ENCODE measurements around the gene PFKM.

DNA sequence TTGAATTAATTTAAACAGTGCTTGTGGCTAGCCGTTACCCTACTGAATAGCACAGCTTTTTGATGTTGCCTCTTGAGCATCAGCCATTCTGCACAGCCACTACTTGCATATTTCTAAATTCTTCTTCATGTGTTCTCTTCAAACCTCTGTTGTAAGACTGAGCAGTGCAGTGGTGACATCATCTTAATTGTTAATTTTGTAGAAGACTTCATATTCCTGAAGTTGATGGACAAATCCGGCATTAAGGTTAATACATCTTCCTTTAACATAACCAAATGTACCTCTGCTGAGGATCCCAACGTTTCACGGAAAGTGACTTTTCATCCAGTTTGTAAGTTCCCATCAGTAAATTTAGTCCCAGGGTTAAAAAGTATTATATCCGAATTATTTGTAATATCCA is 38.9 kb upstream of the PFKM start:
- TF ChIP-seq, protein P1, sequence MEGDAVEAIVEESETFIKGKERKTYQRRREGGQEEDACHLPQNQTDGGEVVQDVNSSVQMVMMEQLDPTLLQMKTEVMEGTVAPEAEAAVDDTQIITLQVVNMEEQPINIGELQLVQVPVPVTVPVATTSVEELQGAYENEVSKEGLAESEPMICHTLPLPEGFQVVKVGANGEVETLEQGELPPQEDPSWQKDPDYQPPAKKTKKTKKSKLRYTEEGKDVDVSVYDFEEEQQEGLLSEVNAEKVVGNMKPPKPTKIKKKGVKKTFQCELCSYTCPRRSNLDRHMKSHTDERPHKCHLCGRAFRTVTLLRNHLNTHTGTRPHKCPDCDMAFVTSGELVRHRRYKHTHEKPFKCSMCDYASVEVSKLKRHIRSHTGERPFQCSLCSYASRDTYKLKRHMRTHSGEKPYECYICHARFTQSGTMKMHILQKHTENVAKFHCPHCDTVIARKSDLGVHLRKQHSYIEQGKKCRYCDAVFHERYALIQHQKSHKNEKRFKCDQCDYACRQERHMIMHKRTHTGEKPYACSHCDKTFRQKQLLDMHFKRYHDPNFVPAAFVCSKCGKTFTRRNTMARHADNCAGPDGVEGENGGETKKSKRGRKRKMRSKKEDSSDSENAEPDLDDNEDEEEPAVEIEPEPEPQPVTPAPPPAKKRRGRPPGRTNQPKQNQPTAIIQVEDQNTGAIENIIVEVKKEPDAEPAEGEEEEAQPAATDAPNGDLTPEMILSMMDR (IDR thresholded peaks at IDR 0.05): no peak
- TF ChIP-seq POLR2A (IDR thresholded peaks at IDR 0.05) (no peak), EP300 (IDR thresholded peaks at IDR 0.05) (no peak)

Data from ovary (tissue), 3 donors.